ENCODE data around the gene AXDND1. TPM values are rescaled to one million over a fixed set of nuclear protein-coding genes. Genes with fewer than 3 reads are reported as not detected.

Gene AXDND1
- total RNA-seq, 1 experiment from 2014 or later, result 0.31 TPM

- Histone ChIP-seq H3K36me3 (ENCODE audit: control insufficient read depth, insufficient read depth, low read length) (no peaks in the 10 kb centered on the region), H3K4me3 (ENCODE audit: low read depth in 2 of 2, low read length in 2 of 2) (no peak overlapping the region), H3K27me3 (ENCODE audit: control insufficient read depth, insufficient read depth, low read length) (no peaks in the 10 kb centered on the region), H3K4me1 (ENCODE audit: control insufficient read depth, insufficient read depth, low read length) (no peaks in the 10 kb centered on the region), H3K9me3 (ENCODE audit: control insufficient read depth, insufficient read depth, low read depth, low read length) (no peaks in the 10 kb centered on the region), H3K27ac (ENCODE audit: low read length) (no peak overlapping the region)
- no peak for DNase-seq (ENCODE audit: low read depth, low spot score)
- intact Hi-C loops (cut with micrococcal nuclease; ENCODE audit: unreplicated experiment), result no loop called here
- TF ChIP-seq SIN3A (IDR thresholded peaks at IDR 0.05; ENCODE audit: borderline replicate concordance, insufficient read depth, low read depth, low read length) (no peak), REST (IDR thresholded peaks at IDR 0.05; ENCODE audit: insufficient read depth in 1 of 2, low read depth in 2 of 2, low read length in 1 of 2) (no peak), POLR2AphosphoS5 (IDR thresholded peaks at IDR 0.05; ENCODE audit: low read depth, low read length) (no peak), TCF7L2 (IDR thresholded peaks at IDR 0.05; ENCODE audit: low read depth, low read length) (no peak), CTCF (IDR thresholded peaks at IDR 0.05) (no peak)
- ChIA-PET CTCF (no interaction called here), POLR2A (no interaction called here)
- in situ Hi-C loops (cut with HindIII; ENCODE audit: low pct_unique_long_range_greater_than_20kb, low sequenced_read_pairs), result no loop called here
- no peak for ATAC-seq
- BruUV-seq (replicated peaks), result no TSS peak
Observed at GRCh38 chr1:179327679-179328078, 38.1 kb upstream of the AXDND1 start.

- no peaks in the 10 kb centered on the region for H3K36me3 ChIP-seq (ENCODE audit: control insufficient read depth, insufficient read depth, low read length)
- no peak for DNase-seq (ENCODE audit: low read depth, low spot score)
- POLR2A ChIA-PET, result interaction anchor here (0.8 kb wide), 1 partner anchor 13 kb away, joined by 5 read pairs; no protein-coding TSS in a partner anchor
- H3K4me1 ChIP-seq (ENCODE audit: control insufficient read depth, insufficient read depth, low read length), result no peaks in the 10 kb centered on the region
- intact Hi-C loops (cut with micrococcal nuclease; ENCODE audit: unreplicated experiment), result no loop called here
- BruUV-seq (replicated peaks), result no TSS peak
- ATAC-seq, result no peak
- H3K27ac ChIP-seq (ENCODE audit: low read length), result no peak overlapping the region
- TF ChIP-seq TCF7L2 (IDR thresholded peaks at IDR 0.05; ENCODE audit: low read depth, low read length), result no peak
- TF ChIP-seq CTCF (IDR thresholded peaks at IDR 0.05), result no peak
- TF ChIP-seq SIN3A (IDR thresholded peaks at IDR 0.05; ENCODE audit: borderline replicate concordance, insufficient read depth, low read depth, low read length), result no peak
- no peak for TF ChIP-seq POLR2AphosphoS5 (IDR thresholded peaks at IDR 0.05; ENCODE audit: low read depth, low read length)
- no peak for TF ChIP-seq REST (IDR thresholded peaks at IDR 0.05; ENCODE audit: insufficient read depth in 1 of 2, low read depth in 2 of 2, low read length in 1 of 2)
- H3K9me3 ChIP-seq (ENCODE audit: control insufficient read depth, insufficient read depth, low read depth, low read length), result no peaks in the 10 kb centered on the region
- in situ Hi-C loops (cut with HindIII; ENCODE audit: low pct_unique_long_range_greater_than_20kb, low sequenced_read_pairs), result no loop called here
- CTCF ChIA-PET, result interaction anchor here (0.7 kb wide), 1 partner anchor 249 kb away, joined by 3 read pairs; no protein-coding TSS in a partner anchor
- H3K4me3 ChIP-seq (ENCODE audit: low read depth in 2 of 2, low read length in 2 of 2), result no peak overlapping the region
- H3K27me3 ChIP-seq (ENCODE audit: control insufficient read depth, insufficient read depth, low read length), result no peaks in the 10 kb centered on the region
Observed at GRCh38 chr1:179329862-179330261, 35.9 kb upstream of the AXDND1 start.
